Peyer's patch (tissue), 4 donors: Measurements from ENCODE around the gene LRRK2. TPM values are rescaled to one million over a fixed set of nuclear protein-coding genes. Genes with fewer than 3 reads are reported as not detected.

Experiments used
- DNase-seq, 3 donors: peaks; one replicate each; pipeline ENCODE4 v3.0.0-alpha.2; 2017 to 2019
- H3K27ac ChIP-seq, 4 donors: fragments of 200-600 bp; sonication (generic); one replicate each; pipeline ENCODE4 v1.5.1; 2016 to 2019
- H3K27me3 ChIP-seq, 2 donors: fragments of 200-600 bp; sonication (generic); one replicate each; pipeline ENCODE4 v1.5.1; 2019
- H3K36me3 ChIP-seq, 3 donors: fragments of 200-600 bp; sonication (generic); one replicate each; pipeline ENCODE4 v1.5.1; 2016 to 2019
- H3K4me1 ChIP-seq, 4 donors: fragments of 200-600 bp; sonication (generic); one replicate each; pipeline ENCODE4 v1.5.1; 2016 to 2019
- H3K4me3 ChIP-seq, 4 donors: fragments of 200-600 bp; sonication (generic); 1 replicate in 3 of 4; 2 replicates in 1 of 4; pipeline ENCODE4 v1.5.1; 2016 to 2019; ENCODE audit warnings: mild to moderate bottlenecking in 1 of 4
- H3K9me3 ChIP-seq, 4 donors: fragments of 200-600 bp; sonication (generic); one replicate each; pipeline ENCODE4 v1.5.1; 2016 to 2019; ENCODE audit warnings: mild to moderate bottlenecking in 1 of 4
- POLR2A ChIP-seq, 2 donors: fragments of 450-650 bp; IDR thresholded peaks; one replicate each; pipeline ENCODE4 v1.5.1; 2017; ENCODE audit warnings: antibody characterized with exemption in 2 of 2, mild to moderate bottlenecking in 2 of 2, moderate library complexity in 2 of 2
- total RNA-seq, 4 donors: library from RNA; depleted of rRNA; stranded (reverse); fragments of >200 nt; gene quantifications; one replicate each; pipeline ENCODE4 v1.1.0, GENCODE V29; 2016
- TF ChIP-seq, protein P1 (sequence below), 6 experiments: fragments of 450-650 bp in 4 of 6; fragments of 200-600 bp in 2 of 6; sonication (generic) in 1 of 6; IDR thresholded peaks; one replicate each; pipeline ENCODE4 v1.5.1; 2017 to 2019; ENCODE audit warnings: antibody characterized with exemption in 6 of 6, mild to moderate bottlenecking in 3 of 6, moderate library complexity in 1 of 6

The LRRK2 gene
- total RNA-seq, 4 donors from 2014 or later = 2.6 to 44.6 (median 4.9) TPM

DNA sequence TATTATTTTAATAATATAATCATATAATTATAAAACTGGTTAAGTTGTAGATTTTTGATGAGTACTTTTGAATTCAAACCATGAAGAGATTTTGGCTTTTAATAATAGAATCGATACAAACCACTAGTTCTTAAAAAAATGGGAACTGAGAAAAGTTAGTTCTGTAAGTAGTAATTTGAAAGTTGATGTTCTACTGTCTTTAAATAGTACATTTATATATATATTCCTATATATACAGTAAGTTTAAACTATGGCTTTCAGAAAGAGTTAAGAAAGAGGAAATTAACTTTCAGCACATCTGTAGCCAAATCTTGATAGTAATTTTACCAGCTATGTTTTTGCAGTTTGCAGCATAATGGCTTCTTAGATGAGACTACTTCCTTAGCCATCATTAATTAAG is 7.8 kb downstream of the LRRK2 start:
- Histone ChIP-seq H3K27ac (peak overlapping the region in 1 of 4 donors; percentile 11), H3K4me1 (no peaks in the 10 kb centered on the region), H3K36me3 (no peaks in the 10 kb centered on the region), H3K27me3 (no peaks in the 10 kb centered on the region), H3K9me3 (no peaks in the 10 kb centered on the region), H3K4me3 (no peak overlapping the region)
- TF ChIP-seq, protein P1, sequence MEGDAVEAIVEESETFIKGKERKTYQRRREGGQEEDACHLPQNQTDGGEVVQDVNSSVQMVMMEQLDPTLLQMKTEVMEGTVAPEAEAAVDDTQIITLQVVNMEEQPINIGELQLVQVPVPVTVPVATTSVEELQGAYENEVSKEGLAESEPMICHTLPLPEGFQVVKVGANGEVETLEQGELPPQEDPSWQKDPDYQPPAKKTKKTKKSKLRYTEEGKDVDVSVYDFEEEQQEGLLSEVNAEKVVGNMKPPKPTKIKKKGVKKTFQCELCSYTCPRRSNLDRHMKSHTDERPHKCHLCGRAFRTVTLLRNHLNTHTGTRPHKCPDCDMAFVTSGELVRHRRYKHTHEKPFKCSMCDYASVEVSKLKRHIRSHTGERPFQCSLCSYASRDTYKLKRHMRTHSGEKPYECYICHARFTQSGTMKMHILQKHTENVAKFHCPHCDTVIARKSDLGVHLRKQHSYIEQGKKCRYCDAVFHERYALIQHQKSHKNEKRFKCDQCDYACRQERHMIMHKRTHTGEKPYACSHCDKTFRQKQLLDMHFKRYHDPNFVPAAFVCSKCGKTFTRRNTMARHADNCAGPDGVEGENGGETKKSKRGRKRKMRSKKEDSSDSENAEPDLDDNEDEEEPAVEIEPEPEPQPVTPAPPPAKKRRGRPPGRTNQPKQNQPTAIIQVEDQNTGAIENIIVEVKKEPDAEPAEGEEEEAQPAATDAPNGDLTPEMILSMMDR (IDR thresholded peaks at IDR 0.05) = no peak
- TF ChIP-seq POLR2A (IDR thresholded peaks at IDR 0.05) = no peak
- DNase-seq = no peak

DNA sequence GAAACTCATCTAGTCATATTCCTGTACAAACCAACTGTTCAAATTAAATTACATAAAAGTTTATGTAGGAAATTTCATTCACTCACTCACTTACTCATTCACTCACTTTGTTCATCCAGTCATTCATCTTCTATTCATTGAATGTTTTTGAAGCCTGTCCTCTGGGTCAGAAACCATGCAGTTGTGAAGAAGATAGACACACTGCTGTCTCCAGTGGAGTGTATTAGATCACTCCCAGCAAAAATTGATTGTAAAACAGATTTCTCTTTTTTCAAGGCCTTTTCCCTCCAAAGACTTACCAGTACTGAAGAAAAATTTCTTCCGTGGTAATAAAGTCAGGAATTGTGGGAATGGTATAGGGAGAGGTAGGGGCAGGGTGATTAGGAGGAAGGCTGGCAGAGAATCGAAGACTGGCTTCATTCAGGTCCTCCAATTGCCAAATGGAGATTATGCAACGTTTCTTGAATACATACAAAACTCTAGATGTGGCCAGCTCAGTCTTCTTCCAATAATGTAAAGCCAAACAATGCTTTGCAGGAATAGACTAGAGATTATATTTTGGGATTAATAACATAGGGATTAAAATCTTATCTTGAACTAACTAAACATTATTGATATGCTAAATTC is 9.1 kb downstream of the LRRK2 start:
- TF ChIP-seq, protein P1 (IDR thresholded peaks at IDR 0.05) = no peak
- no peak for TF ChIP-seq POLR2A (IDR thresholded peaks at IDR 0.05)
- H3K4me3 ChIP-seq = no peak overlapping the region

DNA sequence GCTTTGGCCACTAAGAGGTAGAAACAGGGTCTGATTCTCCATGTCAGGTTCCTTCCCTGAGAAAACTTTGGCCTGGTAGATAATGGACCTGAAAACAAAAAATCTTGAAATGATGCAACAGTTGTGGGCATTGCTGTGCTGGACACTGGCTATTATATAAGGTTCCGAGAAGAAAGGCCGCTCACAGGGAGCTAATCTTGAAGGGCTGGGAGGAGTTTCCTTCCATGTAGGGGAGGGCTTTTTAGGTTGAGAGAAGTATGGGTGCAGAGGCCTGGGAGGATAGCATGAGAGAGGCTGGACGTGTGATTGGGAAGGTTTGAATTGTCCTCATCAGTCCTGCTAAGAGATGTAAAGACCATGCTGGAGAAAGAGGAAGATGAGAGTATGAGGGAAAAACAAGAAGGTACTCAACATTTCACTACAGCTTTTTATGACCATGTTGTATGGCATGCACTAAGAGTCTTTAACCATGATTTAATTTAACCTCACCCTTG is 11.6 kb downstream of the LRRK2 start:
- no peaks in the 10 kb centered on the region for H3K36me3 ChIP-seq
- no peaks in the 10 kb centered on the region for H3K4me1 ChIP-seq

More for the DNA sequence above, 9.1 kb downstream of the LRRK2 start:
- H3K4me1 ChIP-seq = no peaks in the 10 kb centered on the region
- no peak for DNase-seq
- no peaks in the 10 kb centered on the region for H3K9me3 ChIP-seq
- no peak overlapping the region for H3K27ac ChIP-seq
- no peaks in the 10 kb centered on the region for H3K27me3 ChIP-seq
- no peaks in the 10 kb centered on the region for H3K36me3 ChIP-seq

DNA sequence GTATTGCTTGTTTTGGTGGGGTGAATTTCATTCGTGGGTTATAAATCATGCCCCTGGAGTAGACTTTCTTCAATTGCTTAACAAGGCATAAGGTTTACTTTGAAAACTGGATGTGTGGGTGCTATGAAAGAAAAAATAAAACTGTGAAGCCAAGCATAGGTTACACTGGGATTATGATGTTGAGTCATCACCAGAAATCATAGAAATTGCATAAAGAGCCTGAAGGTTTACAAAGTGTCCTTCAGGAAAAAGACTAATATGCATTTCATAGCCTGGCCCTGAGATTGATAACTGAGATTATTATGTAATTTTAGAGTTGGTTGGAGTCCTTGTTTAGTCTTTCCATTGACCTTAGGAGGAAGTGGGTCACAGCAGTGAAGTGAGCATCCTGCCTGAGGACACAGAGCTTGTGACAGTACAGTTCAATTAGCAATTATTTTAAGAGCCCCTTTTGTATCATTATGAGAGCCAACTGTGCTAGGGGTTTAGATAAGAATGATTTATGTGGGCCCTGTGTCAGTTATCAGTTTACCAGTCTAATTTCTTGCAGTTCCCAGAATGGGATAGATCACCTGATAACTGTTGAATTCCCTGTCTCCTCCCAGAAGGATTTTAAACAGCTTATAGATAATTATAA is 13.6 kb downstream of the LRRK2 start:
- H3K36me3 ChIP-seq = no peaks in the 10 kb centered on the region
- no peaks in the 10 kb centered on the region for H3K9me3 ChIP-seq
- no peak for DNase-seq
- TF ChIP-seq, protein P1 (IDR thresholded peaks at IDR 0.05) = no peak
- TF ChIP-seq POLR2A (IDR thresholded peaks at IDR 0.05) = no peak
- no peak overlapping the region for H3K4me3 ChIP-seq
- no peaks in the 10 kb centered on the region for H3K27me3 ChIP-seq
- H3K4me1 ChIP-seq = no peaks in the 10 kb centered on the region
- H3K27ac ChIP-seq = no peak overlapping the region

More for the DNA sequence above, 11.6 kb downstream of the LRRK2 start:
- Histone ChIP-seq H3K4me3 (no peak overlapping the region), H3K9me3 (no peaks in the 10 kb centered on the region), H3K27me3 (no peaks in the 10 kb centered on the region), H3K27ac (no peak overlapping the region)
- DNase-seq = no peak
- TF ChIP-seq, protein P1 (IDR thresholded peaks at IDR 0.05) = no peak
- no peak for TF ChIP-seq POLR2A (IDR thresholded peaks at IDR 0.05)

DNA sequence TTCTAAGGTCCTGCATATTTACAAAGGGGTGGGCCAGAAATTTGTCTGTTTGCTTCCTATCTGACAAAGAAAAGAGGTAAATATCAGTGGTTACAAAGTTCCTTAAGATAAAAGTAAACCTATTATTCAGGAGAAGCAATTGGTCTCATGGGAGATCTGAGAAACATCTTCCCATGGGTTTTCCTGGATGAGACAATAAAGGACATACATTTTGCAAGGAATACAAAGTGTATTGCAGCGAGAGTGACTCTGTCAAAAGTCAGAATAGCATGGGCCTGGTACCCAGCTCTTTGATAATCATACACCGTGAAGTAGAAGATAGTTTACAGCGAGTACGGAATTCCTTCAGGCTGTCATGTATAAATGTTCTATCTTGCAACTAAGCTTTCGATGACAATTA is 14.2 kb downstream of the LRRK2 start:
- TF ChIP-seq, protein P1 (IDR thresholded peaks at IDR 0.05) = no peak
- no peak for TF ChIP-seq POLR2A (IDR thresholded peaks at IDR 0.05)
- H3K9me3 ChIP-seq = no peaks in the 10 kb centered on the region

More for the DNA sequence above, 14.2 kb downstream of the LRRK2 start:
- Histone ChIP-seq H3K4me3 (no peak overlapping the region), H3K27ac (no peak overlapping the region), H3K36me3 (no peaks in the 10 kb centered on the region), H3K4me1 (no peaks in the 10 kb centered on the region), H3K27me3 (no peaks in the 10 kb centered on the region)
- DNase-seq = no peak
